H1 (cell line): ENCODE results near the gene TACC2. TPM values are rescaled to one million over a fixed set of nuclear protein-coding genes. Genes with fewer than 3 reads are reported as not detected.

Experiments used
- CTCF ChIA-PET: fragments of 300-600 bp; sonication (Branson Sonifier 250); formaldehyde crosslinking; loops from one replicate; lab custom pipeline; 2021; ENCODE audit not compliant: partially characterized antibody; lab: Charles Lee
- POLR2A ChIA-PET: fragments of 300-600 bp; sonication (Branson Sonifier 250); formaldehyde crosslinking; loops from one replicate; lab custom pipeline; 2021; ENCODE audit warnings: inconsistent platforms; ENCODE audit not compliant: partially characterized antibody; lab: Charles Lee
- DNase-seq, 2 experiments: peaks; one replicate each; pipeline versions ENCODE4 v3.0.0 to v3.0.0-alpha.2; 2010 to 2022; ENCODE audit warnings: low spot score in 2 of 2, low read depth in 1 of 2, mixed read lengths in 1 of 2
- FAIRE-seq: peaks from 2 replicates; lab custom pipeline; 2011; peaks lifted over from hg19 to GRCh38; lab: Jason Lieb, UNC
- H2AFZ ChIP-seq: 2 replicates; pipeline ENCODE4 v1.8.1; 2012; ENCODE audit warnings: low read length, inconsistent platforms
- H2AK5ac ChIP-seq: 2 replicates; pipeline ENCODE4 v1.6.1; 2013; ENCODE audit warnings: low read depth, low read length
- H2BK120ac ChIP-seq: replicated peaks from 2 replicates; pipeline ENCODE3; 2013; ENCODE audit warnings: low read depth, low read length, inconsistent platforms
- H2BK12ac ChIP-seq: 2 replicates; pipeline ENCODE4 v1.6.1; 2013; ENCODE audit warnings: low read depth, low read length
- H2BK15ac ChIP-seq: 2 replicates; pipeline ENCODE4 v1.6.1; 2013; ENCODE audit warnings: low read length
- H2BK20ac ChIP-seq: 2 replicates; pipeline ENCODE4 v1.6.1; 2013; ENCODE audit warnings: low read length
- H2BK5ac ChIP-seq: 2 replicates; pipeline ENCODE4 v1.6.1; 2013; ENCODE audit warnings: low read depth, low read length
- H3K14ac ChIP-seq: 2 replicates; pipeline ENCODE4 v1.6.1; 2013; ENCODE audit warnings: inconsistent platforms; ENCODE audit not compliant: insufficient read length
- H3K18ac ChIP-seq: 2 replicates; pipeline ENCODE4 v1.6.1; 2013; ENCODE audit warnings: low read length; ENCODE audit errors: extremely low read depth
- H3K23ac ChIP-seq: 2 replicates; pipeline ENCODE4 v1.6.1; 2013; ENCODE audit warnings: inconsistent platforms; ENCODE audit not compliant: insufficient read length
- H3K23me2 ChIP-seq: 2 replicates; pipeline ENCODE4 v1.6.1; 2013; ENCODE audit warnings: low read depth, low read length
- H3K27ac ChIP-seq: 2 replicates; pipeline ENCODE4 v1.6.1; 2011; ENCODE audit warnings: low read depth, low read length, inconsistent platforms
- H3K27me3 ChIP-seq, 4 experiments: replicated peaks in 1 of 4; 1 replicate in 1 of 4; 2 replicates in 3 of 4; pipeline versions ENCODE4 v1.6.1 to v1.8.1; 2011 to 2013; ENCODE audit warnings: low read length in 3 of 4, mild to moderate bottlenecking in 3 of 4, inconsistent platforms in 2 of 4, mixed read lengths in 2 of 4, moderate library complexity in 1 of 4; ENCODE audit not compliant: control insufficient read depth in 3 of 4, insufficient read depth in 3 of 4; ENCODE audit errors: extremely low read depth in 1 of 4
- H3K36me3 ChIP-seq, 4 experiments: 2 replicates each; pipeline versions ENCODE4 v1.6.1 to v1.8.1; 2011 to 2013; ENCODE audit warnings: mild to moderate bottlenecking in 4 of 4, low read length in 3 of 4, moderate library complexity in 2 of 4, control low read depth in 1 of 4, inconsistent platforms in 1 of 4; ENCODE audit not compliant: insufficient read depth in 4 of 4, control insufficient read depth in 2 of 4
- H3K4ac ChIP-seq: replicated peaks from 2 replicates; pipeline ENCODE3; 2013; ENCODE audit warnings: low read length, low read depth, mixed read lengths, inconsistent platforms; ENCODE audit not compliant: insufficient read length
- H3K4me1 ChIP-seq, 4 experiments: replicated peaks in 1 of 4; 1 replicate in 1 of 4; 2 replicates in 3 of 4; pipeline versions ENCODE4 v1.6.1 to v1.8.1; 2011 to 2013; ENCODE audit warnings: low read length in 3 of 4, inconsistent platforms in 2 of 4, mixed read lengths in 1 of 4; ENCODE audit not compliant: insufficient read depth in 4 of 4, control insufficient read depth in 3 of 4
- H3K4me2 ChIP-seq, 2 experiments: 2 replicates each; pipeline versions ENCODE4 v1.6.1 to v1.8.1; 2011 to 2013; ENCODE audit warnings: low read depth in 2 of 2, low read length in 2 of 2, control low read depth in 1 of 2, inconsistent platforms in 1 of 2, mild to moderate bottlenecking in 1 of 2; ENCODE audit not compliant: insufficient read depth in 1 of 2
- H3K4me3 ChIP-seq, 4 experiments: fragments of 200-600, 300-600 bp in 1 of 4; sonication (generic), shearing (Covaris generic), sonication (Bioruptor Twin) in 1 of 4; 2 replicates each; pipeline versions ENCODE4 v1.5.1 to v1.8.1; 2011 to 2016; ENCODE audit warnings: low read length in 4 of 4, low read depth in 3 of 4, control low read depth in 2 of 4, inconsistent platforms in 2 of 4, mild to moderate bottlenecking in 2 of 4, mixed read lengths in 1 of 4, moderate library complexity in 1 of 4; ENCODE audit not compliant: insufficient read depth in 2 of 4; ENCODE audit errors: extremely low read depth in 1 of 4
- H3K56ac ChIP-seq: replicated peaks from 2 replicates; pipeline ENCODE3; 2013; ENCODE audit warnings: low read depth, mild to moderate bottlenecking, mixed read lengths, low read length, inconsistent platforms; ENCODE audit not compliant: insufficient read length
- H3K79me1 ChIP-seq: 2 replicates; pipeline ENCODE4 v1.6.1; 2013; ENCODE audit warnings: low read depth, low read length, control low read depth
- H3K79me2 ChIP-seq, 2 experiments: 2 replicates each; pipeline versions ENCODE4 v1.6.1 to v1.8.1; 2012 to 2013; ENCODE audit warnings: low read length in 2 of 2, mild to moderate bottlenecking in 2 of 2, inconsistent platforms in 1 of 2; ENCODE audit not compliant: insufficient read depth in 2 of 2, control insufficient read depth in 1 of 2
- H3K9ac ChIP-seq, 4 experiments: replicated peaks in 1 of 4; 1 replicate in 1 of 4; 2 replicates in 3 of 4; pipeline versions ENCODE4 v1.6.1 to v1.8.1; 2011 to 2013; ENCODE audit warnings: low read depth in 3 of 4, low read length in 3 of 4, control low read depth in 2 of 4, mild to moderate bottlenecking in 2 of 4, moderate library complexity in 2 of 4, inconsistent platforms in 1 of 4; ENCODE audit errors: extremely low read depth in 1 of 4
- H3K9me3 ChIP-seq, 2 experiments: 2 replicates each; pipeline versions ENCODE4 v1.6.1 to v1.8.1; 2012 to 2013; ENCODE audit warnings: mild to moderate bottlenecking in 2 of 2, moderate library complexity in 2 of 2, control low read depth in 1 of 2, inconsistent platforms in 1 of 2, low read depth in 1 of 2, low read length in 1 of 2, mixed read lengths in 1 of 2; ENCODE audit not compliant: insufficient read depth in 2 of 2
- H4K20me1 ChIP-seq, 2 experiments: replicated peaks in 1 of 2; 2 replicates each; pipeline versions ENCODE3 to v1.8.1; 2011 to 2013; ENCODE audit warnings: inconsistent platforms in 2 of 2, low read length in 2 of 2, mild to moderate bottlenecking in 1 of 2; ENCODE audit not compliant: insufficient read depth in 2 of 2, control insufficient read depth in 1 of 2
- H4K5ac ChIP-seq: 2 replicates; pipeline ENCODE4 v1.6.1; 2013; ENCODE audit warnings: low read length, low read depth, mixed read lengths, inconsistent platforms; ENCODE audit not compliant: insufficient read length
- H4K8ac ChIP-seq: 2 replicates; pipeline ENCODE4 v1.8.0; 2013; ENCODE audit warnings: mild to moderate bottlenecking, moderate library complexity, low read length, inconsistent platforms; ENCODE audit not compliant: insufficient read depth; ENCODE audit errors: extremely low read depth
- H4K91ac ChIP-seq: replicated peaks from 2 replicates; pipeline ENCODE3; 2013; ENCODE audit warnings: low read length, mixed read lengths, inconsistent platforms; ENCODE audit not compliant: insufficient read length
- MAFK ChIP-seq: IDR thresholded peaks from 2 replicates; pipeline ENCODE4 v1.6.1; 2012; ENCODE audit warnings: low read depth, mild to moderate bottlenecking, improper control_type of control experiment, low read length
- RBBP5 ChIP-seq: IDR thresholded peaks from 2 replicates; pipeline ENCODE4 v1.7.1; 2012; ENCODE audit warnings: low read depth, mild to moderate bottlenecking, inconsistent platforms, low read length, moderate library complexity, borderline replicate concordance
- SIN3A ChIP-seq, 2 experiments: IDR thresholded peaks in 1 of 2; conservative IDR thresholded peaks in 1 of 2; 2 replicates each; pipeline ENCODE4 v1.6.1; 2011 to 2012; ENCODE audit warnings: low read length in 2 of 2, improper control_type of control experiment in 1 of 2, low read depth in 1 of 2, mild to moderate bottlenecking in 1 of 2
- WGBS, 2 experiments: shearing (Covaris generic) in 1 of 2; methylation state at CpG; one replicate each; pipeline versions ENCODE4 v1.1.6 to v1.1.7; 2013 to 2015; ENCODE audit warnings: low lambda C conversion rate in 2 of 2, mixed read lengths in 2 of 2, inconsistent platforms in 1 of 2, low coverage in 1 of 2, missing lambda C conversion rate in 1 of 2; ENCODE audit not compliant: insufficient replicate concordance in 2 of 2, insufficient coverage in 1 of 2, insufficient read length in 1 of 2; ENCODE audit errors: extremely low coverage in 1 of 2, missing lambda C conversion rate in 1 of 2; 5-methylcytosine and 5-hydroxymethylcytosine counted together
- polyA plus RNA-seq, 7 experiments: library from polyadenylated mRNA; depleted of rRNA in 3 of 7; stranded (reverse) in 5 of 7; unstranded in 2 of 7; fragments of >200 nt in 5 of 7; fragments of 200-250 nt in 2 of 7; gene quantifications; 1 replicate in 5 of 7; 2 replicates in 1 of 7; 4 replicates in 1 of 7; pipeline versions ENCODE4 v1.2.1 to v1.2.3, GENCODE V29; 2011 to 2013; ENCODE audit warnings: missing spikeins in 2 of 7, mixed read lengths in 2 of 7
- total RNA-seq: library from RNA; stranded (reverse); fragmentation: NEBNext Ultra II Directional; extraction: Animal tissue kit (Norgen Biotek cat#: 25700); gene quantifications from 2 replicates; pipeline ENCODE4 v1.2.1, GENCODE V29; 2021

The TACC2 gene
- total and polyA plus RNA-seq, 2 of the 8 experiments (the other 6 are each of a cell fraction or from before 2014, with no cell fraction given), result 21.2 to 46.6 TPM

- no peak overlapping the region for H3K27ac ChIP-seq
- H3K18ac ChIP-seq, result no peak overlapping the region
- no peak overlapping the region for H2AFZ ChIP-seq
- no peaks in the 10 kb centered on the region for H3K79me1 ChIP-seq
- no peak overlapping the region for H2BK15ac ChIP-seq
- ChIA-PET CTCF (interaction anchor here (0.7 to 4.0 kb wide), 6 partner anchors 9 to 54 kb away, joined by 3 to 17 read pairs (median 4); no protein-coding TSS in a partner anchor), POLR2A (interaction anchor here (0.7 to 4.2 kb wide), 4 partner anchors 9 to 79 kb away, joined by 3 to 25 read pairs (median 3); no protein-coding TSS in a partner anchor)
- FAIRE-seq (no peak), DNase-seq (no peak)
- H2BK20ac ChIP-seq, result no peak overlapping the region
- H3K14ac ChIP-seq, result no peak overlapping the region
- H2BK5ac ChIP-seq, result no peak overlapping the region
- WGBS, 2 experiments, result 92% methylated on average over 4 of the region's 4 CpGs; no CpG with 5 or more reads in 1 of the 2 experiments
- no peaks in the 10 kb centered on the region for H3K79me2 ChIP-seq
- H3K9me3 ChIP-seq, result no peaks in the 10 kb centered on the region
- no peak overlapping the region for H3K4me3 ChIP-seq
- no peak overlapping the region for H3K9ac ChIP-seq
- no peak overlapping the region for H3K4ac ChIP-seq
- H3K36me3 ChIP-seq, result no peaks in the 10 kb centered on the region
- no peaks in the 10 kb centered on the region for H3K4me1 ChIP-seq
- no peak overlapping the region for H2AK5ac ChIP-seq
- no peaks in the 10 kb centered on the region for H3K27me3 ChIP-seq
- H4K91ac ChIP-seq, result no peak overlapping the region
- no peaks in the 10 kb centered on the region for H3K23me2 ChIP-seq
- no peak overlapping the region for H3K23ac ChIP-seq
- no peak overlapping the region for H4K5ac ChIP-seq
- no peak overlapping the region for H4K8ac ChIP-seq
- H2BK12ac ChIP-seq, result no peak overlapping the region
- no peak overlapping the region for H3K56ac ChIP-seq
- no peak overlapping the region for H3K4me2 ChIP-seq
- H2BK120ac ChIP-seq, result no peak overlapping the region
- H4K20me1 ChIP-seq, result no peaks in the 10 kb centered on the region
- TF ChIP-seq SIN3A (conservative IDR thresholded peaks at IDR 0.05 in 1 of 2, IDR thresholded peaks at IDR 0.05 in 1 of 2; ENCODE audit: low read depth in 1 of 2, low read length in 2 of 2) (no peak), MAFK (no peak), RBBP5 (no peak)
These were observed 114.6 kb downstream of the TACC2 start for GRCh38 chr10:122103592-122103991.
